ENCODE measurements around the gene MYEOV.

MYEOV gene

DNA sequence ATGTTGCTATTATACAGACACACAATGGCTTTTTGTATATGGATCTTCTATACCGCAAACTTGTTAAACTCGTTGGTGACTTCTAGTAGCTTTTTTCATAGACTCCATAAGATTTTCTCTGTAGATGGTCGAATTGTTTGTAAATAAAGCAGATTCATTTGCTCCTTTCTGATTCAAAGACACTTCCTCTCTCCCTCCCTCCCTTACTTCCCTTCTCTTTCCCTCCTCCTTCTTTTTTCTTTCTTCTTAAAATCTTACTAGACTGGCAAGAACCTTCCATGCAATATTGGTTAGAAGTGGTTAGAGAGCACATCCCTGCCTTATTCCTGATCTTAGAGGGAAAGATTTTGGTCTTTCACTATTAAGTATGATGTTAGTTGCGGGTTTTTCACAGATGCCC, 36.4 kb downstream of the MYEOV start:
- H3K79me2 ChIP-seq (ENCODE audit: low read length): no peaks in the 10 kb centered on the region
- no peaks in the 10 kb centered on the region for H3K36me3 ChIP-seq (replicated peaks; ENCODE audit: low read depth, low read length)
- no peak overlapping the region for H3K4me2 ChIP-seq (ENCODE audit: low read length)
- H3K27me3 ChIP-seq (ENCODE audit: low read depth, low read length): 0 out of 2 replicates have a peak, but pooled peaks cover 9% of the 10 kb centered on the region
- H3K27ac ChIP-seq (ENCODE audit: low read length): no peak overlapping the region
- no peak overlapping the region for H2AFZ ChIP-seq (ENCODE audit: low read depth, low read length)
- H3K9ac ChIP-seq (ENCODE audit: low read length): no peak overlapping the region
- no peaks in the 10 kb centered on the region for H3K9me3 ChIP-seq (ENCODE audit: insufficient read depth, low read length)
- no peaks in the 10 kb centered on the region for H4K20me1 ChIP-seq (ENCODE audit: insufficient read depth, low read length)
- no peak overlapping the region for H3K4me3 ChIP-seq (ENCODE audit: low read length)
- no peaks in the 10 kb centered on the region for H3K4me1 ChIP-seq (ENCODE audit: low read length)
- TF ChIP-seq EZH2phosphoT487 (IDR thresholded peaks at IDR 0.05; ENCODE audit: low read depth): no peak
- TF ChIP-seq, protein P1, sequence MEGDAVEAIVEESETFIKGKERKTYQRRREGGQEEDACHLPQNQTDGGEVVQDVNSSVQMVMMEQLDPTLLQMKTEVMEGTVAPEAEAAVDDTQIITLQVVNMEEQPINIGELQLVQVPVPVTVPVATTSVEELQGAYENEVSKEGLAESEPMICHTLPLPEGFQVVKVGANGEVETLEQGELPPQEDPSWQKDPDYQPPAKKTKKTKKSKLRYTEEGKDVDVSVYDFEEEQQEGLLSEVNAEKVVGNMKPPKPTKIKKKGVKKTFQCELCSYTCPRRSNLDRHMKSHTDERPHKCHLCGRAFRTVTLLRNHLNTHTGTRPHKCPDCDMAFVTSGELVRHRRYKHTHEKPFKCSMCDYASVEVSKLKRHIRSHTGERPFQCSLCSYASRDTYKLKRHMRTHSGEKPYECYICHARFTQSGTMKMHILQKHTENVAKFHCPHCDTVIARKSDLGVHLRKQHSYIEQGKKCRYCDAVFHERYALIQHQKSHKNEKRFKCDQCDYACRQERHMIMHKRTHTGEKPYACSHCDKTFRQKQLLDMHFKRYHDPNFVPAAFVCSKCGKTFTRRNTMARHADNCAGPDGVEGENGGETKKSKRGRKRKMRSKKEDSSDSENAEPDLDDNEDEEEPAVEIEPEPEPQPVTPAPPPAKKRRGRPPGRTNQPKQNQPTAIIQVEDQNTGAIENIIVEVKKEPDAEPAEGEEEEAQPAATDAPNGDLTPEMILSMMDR (IDR thresholded peaks at IDR 0.05; ENCODE audit: low read depth, low read length): no peak

DNA sequence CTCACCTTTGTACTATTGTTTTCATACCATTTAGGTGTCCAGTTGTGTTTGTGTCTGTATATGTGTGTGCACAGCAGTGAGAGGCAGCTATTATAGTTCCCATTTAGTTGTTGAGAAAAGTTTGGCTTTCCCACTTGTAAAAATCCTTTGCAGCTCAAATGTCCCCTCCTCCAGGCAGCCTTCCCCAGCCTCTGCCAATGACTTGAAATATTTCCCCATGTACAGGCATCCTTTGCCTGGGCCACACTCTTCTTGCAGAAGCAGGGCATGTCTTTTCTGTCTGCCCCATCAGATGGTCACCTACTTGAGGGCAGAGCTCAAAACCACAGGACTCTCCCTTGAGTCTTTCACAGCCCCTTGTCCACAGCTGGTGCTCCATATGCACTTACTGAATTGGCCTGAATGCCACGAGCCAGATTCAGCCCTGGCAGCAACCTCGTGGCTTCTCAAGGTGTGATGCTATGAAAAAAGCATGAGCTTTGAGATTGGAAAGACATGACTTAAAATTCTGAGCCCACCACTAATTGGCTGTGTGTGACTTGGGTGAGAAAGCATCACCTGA, 39.3 kb downstream of the MYEOV start:
- Histone ChIP-seq H3K4me3 (ENCODE audit: low read length) (no peak overlapping the region), H3K9me3 (ENCODE audit: insufficient read depth, low read length) (no peaks in the 10 kb centered on the region), H4K20me1 (ENCODE audit: insufficient read depth, low read length) (no peaks in the 10 kb centered on the region), H3K36me3 (replicated peaks; ENCODE audit: low read depth, low read length) (no peaks in the 10 kb centered on the region), H3K79me2 (ENCODE audit: low read length) (no peaks in the 10 kb centered on the region), H3K4me2 (ENCODE audit: low read length) (no peak overlapping the region), H2AFZ (ENCODE audit: low read depth, low read length) (no peak overlapping the region), H3K27me3 (ENCODE audit: low read depth, low read length) (0 out of 2 replicates have a peak, but pooled peaks cover 9% of the 10 kb centered on the region), H3K9ac (ENCODE audit: low read length) (no peak overlapping the region), H3K27ac (ENCODE audit: low read length) (no peak overlapping the region), H3K4me1 (ENCODE audit: low read length) (peaks cover 13% of the 10 kb centered on the region)
- no peak for TF ChIP-seq EZH2phosphoT487 (IDR thresholded peaks at IDR 0.05; ENCODE audit: low read depth)
- TF ChIP-seq, protein P1 (IDR thresholded peaks at IDR 0.05; ENCODE audit: low read depth, low read length): no peak

DNA sequence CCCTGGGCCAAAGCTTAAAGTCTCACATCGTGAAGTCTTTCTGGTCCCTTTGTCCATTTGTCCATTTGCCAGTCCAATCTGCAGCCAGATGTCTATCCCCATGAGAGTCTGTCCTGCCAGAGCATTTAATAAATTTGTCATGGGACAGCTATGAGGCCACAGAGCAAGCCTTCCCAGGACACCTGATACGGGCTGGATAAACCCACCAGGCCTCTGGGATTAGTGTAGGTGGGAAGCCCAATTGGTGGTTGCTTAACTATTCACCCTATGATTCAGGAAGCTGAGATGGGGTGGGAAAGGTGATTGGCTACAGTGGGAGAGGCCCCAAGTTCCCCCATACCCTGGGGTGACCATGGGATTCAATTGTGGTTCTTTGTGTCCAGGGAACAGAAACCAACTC, 39.9 kb downstream of the MYEOV start:
- TF ChIP-seq, protein P1 (IDR thresholded peaks at IDR 0.05; ENCODE audit: low read depth, low read length): no peak
- no peak for TF ChIP-seq EZH2phosphoT487 (IDR thresholded peaks at IDR 0.05; ENCODE audit: low read depth)
- Histone ChIP-seq H3K79me2 (ENCODE audit: low read length) (no peaks in the 10 kb centered on the region), H4K20me1 (ENCODE audit: insufficient read depth, low read length) (no peaks in the 10 kb centered on the region)

DNA sequence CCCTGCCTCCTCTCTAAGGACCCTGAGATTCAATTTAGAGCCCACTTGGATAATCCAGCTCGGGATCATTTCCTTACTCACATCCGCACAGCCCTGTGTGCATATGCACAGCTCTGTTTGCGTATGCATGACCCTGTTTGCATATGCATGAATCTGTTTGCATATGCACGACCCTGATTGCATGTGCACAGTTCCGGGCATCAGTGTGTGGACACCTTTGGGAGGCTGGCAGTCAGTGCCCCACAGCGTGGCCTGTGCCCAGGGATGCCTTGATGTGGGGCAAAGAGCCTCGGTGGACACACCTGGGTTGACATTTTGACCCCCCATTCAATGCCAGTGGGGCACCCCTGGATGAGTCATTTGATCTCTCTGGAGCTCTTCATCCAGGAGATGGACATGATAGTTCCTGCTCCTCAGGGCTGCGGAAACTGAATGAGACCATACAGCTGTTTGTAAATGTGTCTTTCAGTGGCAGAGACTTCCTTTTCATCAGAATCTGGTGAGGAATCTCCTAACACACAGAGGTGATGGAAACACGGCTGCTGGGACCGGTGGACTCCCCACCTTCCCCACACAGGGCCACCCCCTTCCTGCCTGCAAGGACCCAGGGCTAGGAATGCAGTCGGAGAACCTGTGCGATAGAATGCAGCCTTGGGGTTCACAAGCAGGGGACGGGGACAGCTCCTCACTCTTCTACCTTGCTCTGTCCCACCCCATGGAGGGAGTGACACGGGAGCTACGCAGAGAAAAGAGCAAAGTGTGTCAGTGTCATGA, 41.2 kb downstream of the MYEOV start:
- Histone ChIP-seq H3K79me2 (ENCODE audit: low read length) (no peaks in the 10 kb centered on the region), H3K27me3 (ENCODE audit: low read depth, low read length) (0 out of 2 replicates have a peak, but pooled peaks cover 9% of the 10 kb centered on the region), H2AFZ (ENCODE audit: low read depth, low read length) (no peak overlapping the region), H3K36me3 (replicated peaks; ENCODE audit: low read depth, low read length) (no peaks in the 10 kb centered on the region), H3K4me2 (ENCODE audit: low read length) (no peak overlapping the region), H3K9ac (ENCODE audit: low read length) (no peak overlapping the region), H3K27ac (ENCODE audit: low read length) (no peak overlapping the region), H3K4me1 (ENCODE audit: low read length) (peaks cover 13% of the 10 kb centered on the region), H3K4me3 (ENCODE audit: low read length) (no peak overlapping the region), H4K20me1 (ENCODE audit: insufficient read depth, low read length) (no peaks in the 10 kb centered on the region), H3K9me3 (ENCODE audit: insufficient read depth, low read length) (no peaks in the 10 kb centered on the region)
- TF ChIP-seq, protein P1 (IDR thresholded peaks at IDR 0.05; ENCODE audit: low read depth, low read length): no peak
- no peak for TF ChIP-seq EZH2phosphoT487 (IDR thresholded peaks at IDR 0.05; ENCODE audit: low read depth)

More for the DNA sequence above, 39.9 kb downstream of the MYEOV start:
- no peak overlapping the region for H2AFZ ChIP-seq (ENCODE audit: low read depth, low read length)
- H3K4me2 ChIP-seq (ENCODE audit: low read length): no peak overlapping the region
- H3K4me3 ChIP-seq (ENCODE audit: low read length): no peak overlapping the region
- 0 out of 2 replicates have a peak, but pooled peaks cover 9% of the 10 kb centered on the region for H3K27me3 ChIP-seq (ENCODE audit: low read depth, low read length)
- no peak overlapping the region for H3K27ac ChIP-seq (ENCODE audit: low read length)
- H3K36me3 ChIP-seq (replicated peaks; ENCODE audit: low read depth, low read length): no peaks in the 10 kb centered on the region
- no peaks in the 10 kb centered on the region for H3K9me3 ChIP-seq (ENCODE audit: insufficient read depth, low read length)
- H3K4me1 ChIP-seq (ENCODE audit: low read length): peaks cover 13% of the 10 kb centered on the region
- H3K9ac ChIP-seq (ENCODE audit: low read length): no peak overlapping the region

Measured in OCI-LY3 (cell line).